Neural crest cell (in vitro differentiated cells): ENCODE data around the gene SLC22A5. TPM values are rescaled to one million over a fixed set of nuclear protein-coding genes. Genes with fewer than 3 reads are reported as not detected.

Experiments used
- DNase-seq: peaks from one replicate; pipeline ENCODE4 v3.0.0; 2021; ENCODE audit warnings: low read depth, mixed read lengths, low spot score
- H3K27ac Mint-ChIP-seq: one replicate; pipeline ENCODE4 v1.8.0; 2021; ENCODE audit warnings: mild to moderate bottlenecking, mixed read lengths; ENCODE audit not compliant: unreplicated experiment
- H3K27me3 Mint-ChIP-seq: 2 replicates; pipeline ENCODE4 v1.8.0; 2021; ENCODE audit warnings: low read depth, mild to moderate bottlenecking, mixed read lengths
- H3K36me3 Mint-ChIP-seq: 2 replicates; pipeline ENCODE4 v1.8.0; 2021; ENCODE audit warnings: low read depth, mild to moderate bottlenecking, mixed read lengths
- H3K4me1 Mint-ChIP-seq: 2 replicates; pipeline ENCODE4 v1.8.0; 2021; ENCODE audit warnings: mixed read lengths
- H3K4me3 Mint-ChIP-seq: one replicate; pipeline ENCODE4 v1.8.0; 2021; ENCODE audit warnings: mild to moderate bottlenecking, mixed read lengths
- H3K9me3 Mint-ChIP-seq: 2 replicates; pipeline ENCODE4 v1.8.0; 2021; ENCODE audit warnings: mixed read lengths
- total RNA-seq: library from RNA; stranded (reverse); gene quantifications from 2 replicates; pipeline ENCODE4 v1.2.1, GENCODE V29; 2021
- TF ChIP-seq, protein P1 (sequence below): fragments of 200-600 bp; sonication (generic); conservative IDR thresholded peaks from 2 replicates; pipeline ENCODE4 v1.5.0; 2021; ENCODE audit warnings: antibody characterized with exemption, mild to moderate bottlenecking

SLC22A5 gene
- total RNA-seq, 1 donor from 2014 or later = 5.6 TPM

DNA sequence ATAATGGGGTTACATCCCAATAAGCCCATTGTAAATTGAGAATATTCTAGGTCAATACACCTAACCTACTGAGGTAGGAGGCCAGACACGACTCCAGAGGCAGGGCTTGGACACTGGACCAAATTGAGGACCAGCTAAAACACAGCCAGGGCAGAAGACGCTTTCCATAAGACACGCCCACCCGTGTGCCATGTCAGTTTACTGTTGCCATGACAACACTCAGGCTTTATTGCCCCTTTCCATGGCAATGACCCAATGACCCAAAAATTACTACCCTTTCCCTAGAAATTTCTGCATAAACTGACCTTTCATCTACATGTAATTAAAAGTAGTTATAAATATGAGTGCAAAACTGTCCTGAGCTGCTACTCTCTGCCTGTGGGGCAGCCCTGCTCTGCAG, 43.8 kb upstream of the SLC22A5 start:
- Mint-ChIP-seq H3K4me3 (no peak overlapping the region), H3K36me3 (no peaks in the 10 kb centered on the region), H3K4me1 (peaks cover 20% of the 10 kb centered on the region), H3K9me3 (no peaks in the 10 kb centered on the region), H3K27ac (no peak overlapping the region), H3K27me3 (no peaks in the 10 kb centered on the region)
- TF ChIP-seq, protein P1, sequence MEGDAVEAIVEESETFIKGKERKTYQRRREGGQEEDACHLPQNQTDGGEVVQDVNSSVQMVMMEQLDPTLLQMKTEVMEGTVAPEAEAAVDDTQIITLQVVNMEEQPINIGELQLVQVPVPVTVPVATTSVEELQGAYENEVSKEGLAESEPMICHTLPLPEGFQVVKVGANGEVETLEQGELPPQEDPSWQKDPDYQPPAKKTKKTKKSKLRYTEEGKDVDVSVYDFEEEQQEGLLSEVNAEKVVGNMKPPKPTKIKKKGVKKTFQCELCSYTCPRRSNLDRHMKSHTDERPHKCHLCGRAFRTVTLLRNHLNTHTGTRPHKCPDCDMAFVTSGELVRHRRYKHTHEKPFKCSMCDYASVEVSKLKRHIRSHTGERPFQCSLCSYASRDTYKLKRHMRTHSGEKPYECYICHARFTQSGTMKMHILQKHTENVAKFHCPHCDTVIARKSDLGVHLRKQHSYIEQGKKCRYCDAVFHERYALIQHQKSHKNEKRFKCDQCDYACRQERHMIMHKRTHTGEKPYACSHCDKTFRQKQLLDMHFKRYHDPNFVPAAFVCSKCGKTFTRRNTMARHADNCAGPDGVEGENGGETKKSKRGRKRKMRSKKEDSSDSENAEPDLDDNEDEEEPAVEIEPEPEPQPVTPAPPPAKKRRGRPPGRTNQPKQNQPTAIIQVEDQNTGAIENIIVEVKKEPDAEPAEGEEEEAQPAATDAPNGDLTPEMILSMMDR = no peak
- DNase-seq = no peak

DNA sequence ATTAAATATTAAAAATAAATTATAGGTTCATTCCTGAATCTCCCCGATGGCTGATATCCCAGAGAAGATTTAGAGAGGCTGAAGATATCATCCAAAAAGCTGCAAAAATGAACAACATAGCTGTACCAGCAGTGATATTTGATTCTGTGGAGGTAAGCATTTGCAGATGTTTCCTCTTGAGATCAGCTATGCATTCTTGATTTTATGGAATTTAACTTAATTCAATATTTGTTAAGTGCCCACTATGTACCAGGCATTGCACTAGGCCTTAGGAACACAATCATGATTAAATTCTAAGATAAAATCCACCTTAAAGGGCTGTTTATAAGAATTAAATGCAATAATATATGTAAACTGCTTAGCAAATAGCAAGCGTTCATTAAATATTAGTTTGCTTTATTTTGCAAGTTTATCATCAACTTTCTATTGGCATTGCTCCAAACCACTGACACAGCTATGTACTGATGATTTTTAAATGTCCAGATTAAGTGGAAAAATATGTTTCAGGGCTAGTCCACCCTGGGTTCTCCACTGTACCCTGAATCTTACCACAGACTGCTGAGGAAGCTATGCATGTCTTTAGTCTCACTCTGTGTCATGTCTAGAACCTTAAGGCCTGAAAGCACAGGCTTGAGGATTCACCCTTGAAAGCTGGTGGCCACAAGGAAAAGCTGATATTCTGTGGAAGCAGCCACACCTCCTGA, 42.1 kb upstream of the SLC22A5 start:
- TF ChIP-seq, protein P1 = no peak
- DNase-seq = no peak
- H3K9me3 Mint-ChIP-seq = no peaks in the 10 kb centered on the region
- H3K27me3 Mint-ChIP-seq = no peaks in the 10 kb centered on the region
- H3K4me1 Mint-ChIP-seq = peaks cover 16% of the 10 kb centered on the region
- no peak overlapping the region for H3K27ac Mint-ChIP-seq
- no peak overlapping the region for H3K4me3 Mint-ChIP-seq
- no peaks in the 10 kb centered on the region for H3K36me3 Mint-ChIP-seq

DNA sequence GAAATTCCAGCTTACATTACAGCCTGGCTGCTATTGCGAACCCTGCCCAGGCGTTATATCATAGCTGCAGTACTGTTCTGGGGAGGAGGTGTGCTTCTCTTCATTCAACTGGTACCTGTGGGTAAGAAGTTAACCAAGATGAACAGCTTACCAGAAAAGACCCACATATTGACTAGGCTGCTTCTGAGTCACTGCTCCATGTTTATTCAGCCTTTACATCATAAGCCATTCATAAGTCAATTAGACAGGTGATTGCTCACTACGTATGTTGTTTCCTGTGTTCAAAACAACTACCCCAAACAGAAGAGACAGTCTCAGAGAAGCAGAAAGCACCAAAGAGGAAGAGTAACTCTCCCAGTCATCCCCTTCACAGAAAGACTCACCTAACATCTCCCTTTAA, 34.7 kb upstream of the SLC22A5 start:
- Mint-ChIP-seq H3K4me1 (no peaks in the 10 kb centered on the region), H3K27ac (no peak overlapping the region), H3K9me3 (no peaks in the 10 kb centered on the region), H3K27me3 (no peaks in the 10 kb centered on the region), H3K36me3 (no peaks in the 10 kb centered on the region), H3K4me3 (no peak overlapping the region)
- TF ChIP-seq, protein P1 = no peak
- DNase-seq = no peak

DNA sequence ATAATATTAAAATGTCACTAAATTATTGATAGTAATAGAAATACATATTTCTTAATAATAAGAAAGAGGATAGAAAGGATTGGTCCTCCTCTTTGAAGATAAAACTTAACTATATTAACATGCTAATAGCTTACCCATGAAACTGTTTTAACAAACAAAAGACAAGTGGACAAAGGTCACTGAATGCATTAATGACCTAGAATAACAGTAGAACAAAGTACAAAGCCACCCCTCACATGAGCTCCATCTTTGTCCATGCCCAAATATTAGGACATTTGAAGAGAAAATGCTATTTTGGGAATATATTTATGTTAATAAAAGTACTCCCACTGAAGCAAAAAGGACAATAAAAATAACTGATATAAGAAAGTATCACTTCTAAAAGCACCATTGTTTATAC, 34.1 kb upstream of the SLC22A5 start:
- Mint-ChIP-seq H3K27ac (no peak overlapping the region), H3K9me3 (no peaks in the 10 kb centered on the region), H3K27me3 (no peaks in the 10 kb centered on the region), H3K36me3 (no peaks in the 10 kb centered on the region), H3K4me3 (no peak overlapping the region), H3K4me1 (no peaks in the 10 kb centered on the region)
- DNase-seq = no peak
- TF ChIP-seq, protein P1 = no peak

DNA sequence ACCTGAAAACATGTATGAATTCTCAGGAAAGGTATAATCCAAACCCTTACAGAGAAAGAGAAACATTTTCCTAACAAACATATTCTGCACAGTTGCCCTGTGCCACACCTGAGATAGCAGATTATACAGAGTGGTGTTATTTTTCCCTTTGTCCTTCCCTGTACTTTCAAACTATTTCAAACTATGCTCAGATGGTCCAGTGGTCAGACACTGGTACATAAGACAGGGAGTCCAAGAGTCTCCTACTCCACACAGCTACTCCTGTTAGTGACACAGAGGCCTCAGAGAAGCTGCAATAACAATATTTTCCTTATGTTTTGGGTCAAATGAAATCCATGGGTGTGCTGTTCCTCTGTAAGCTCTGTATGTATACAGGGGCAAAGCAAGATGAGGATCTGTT, 30.0 kb upstream of the SLC22A5 start:
- Mint-ChIP-seq H3K27me3 (no peaks in the 10 kb centered on the region), H3K9me3 (no peaks in the 10 kb centered on the region), H3K36me3 (peaks cover 2% of the 10 kb centered on the region), H3K4me3 (no peak overlapping the region), H3K27ac (no peak overlapping the region), H3K4me1 (no peaks in the 10 kb centered on the region)
- TF ChIP-seq, protein P1 = no peak
- no peak for DNase-seq
